ENCODE results near the gene HMX3.
A peak's percentile ranks its signal among the peaks of the same experiment; 100 is the strongest.
"Not testable (repeated sequence)": the region's sequence is repeated elsewhere in the genome, so short reads cannot be mapped to it uniquely, and the experiment has no call there.

HMX3 gene

GRCh38 chr10:123148414-123149161 lies 12.8 kb downstream of the HMX3 start:
- DNase-seq, result peak; percentile 31 to 33

GRCh38 chr10:123149162-123149567 lies 13.4 kb downstream of the HMX3 start:
- DNase-seq, result no peak

- peak in 1 of 2 experiments; percentile 66 for DNase-seq
Measured at GRCh38 chr10:123149568-123150270, 13.9 kb downstream of the HMX3 start.

GRCh38 chr10:123150271-123150985 lies 14.7 kb downstream of the HMX3 start:
- DNase-seq, result peak; percentile 24 to 85

- DNase-seq, result peak; percentile 86 to 93
Measured at GRCh38 chr10:123150986-123151736, 15.4 kb downstream of the HMX3 start.

GRCh38 chr10:123151737-123152135 lies 16.0 kb downstream of the HMX3 start:
- no peak for DNase-seq

GRCh38 chr10:123153486-123154091 lies 17.8 kb downstream of the HMX3 start:
- peak; percentile 36 to 40 for DNase-seq

- peak; percentile 98 for DNase-seq
Measured at GRCh38 chr10:123154092-123154710, 18.4 kb downstream of the HMX3 start, which contains the start of gene BUB3. TSS of gene BUB3 (plus strand) at chr10:123154402. CDS start at chr10:123154918, 516 bp downstream.

GRCh38 chr10:123154711-123155505 lies 19.1 kb downstream of the HMX3 start:
- DNase-seq, result peak in 1 of 2 experiments; percentile 49

GRCh38 chr10:123156078-123156477 lies 20.3 kb downstream of the HMX3 start:
- no peak for DNase-seq

- DNase-seq, result no peak
Measured at GRCh38 chr10:123157210-123157609, 21.4 kb downstream of the HMX3 start.

- DNase-seq, result no peak
Measured at GRCh38 chr10:123158682-123159081, 22.9 kb downstream of the HMX3 start.

GRCh38 chr10:123160311-123160980 lies 24.7 kb downstream of the HMX3 start:
- no peak for DNase-seq

GRCh38 chr10:123164319-123164718 lies 28.5 kb downstream of the HMX3 start:
- no peak for DNase-seq

GRCh38 chr10:123165445-123166072 lies 29.8 kb downstream of the HMX3 start:
- DNase-seq, result no peak

- no peak for DNase-seq
Measured at GRCh38 chr10:123166618-123167017, 30.8 kb downstream of the HMX3 start.

GRCh38 chr10:123170961-123171360 lies 35.2 kb downstream of the HMX3 start:
- DNase-seq, result no peak

- DNase-seq, result not testable (repeated sequence)
Measured at GRCh38 chr10:123171616-123172015, 35.8 kb downstream of the HMX3 start.

All from NCI-H526 (cell line).